Placental epithelial cell (primary cell): ENCODE data around the gene SPACA5B. TPM values are rescaled to one million over a fixed set of nuclear protein-coding genes. Genes with fewer than 3 reads are reported as not detected.

Experiments used
- small RNA-seq: library from RNA; depleted of rRNA; stranded (forward); fragments of <200 nt; gene quantifications from one replicate; pipeline ENCODE3, GENCODE V24; 2012
- total RNA-seq: library from RNA; depleted of rRNA; stranded (reverse); fragments of >200 nt; gene quantifications from 2 replicates; pipeline ENCODE4 v1.2.3, GENCODE V29; 2012

The SPACA5B gene
- total RNA-seq = not detected in 2 replicates

GRCh38 chrX:48130326-48130725 lies at the start of gene SPACA5B:
SPACA5B (plus strand) TSS chrX:48130626; CDS start chrX:48130688, 62 bp downstream.

Small RNA genes lying within 50 kb of the gene (small RNA-seq; reads per million reads assigned to genes)
- gene AC245047.7 (not detected), gene RNU6-707P (not detected)

Other genes with a start within 250 kb of the SPACA5B start
- gene ZNF182, start 126.6 kb upstream of the SPACA5B start, total RNA-seq = 2.3 and 4.7 TPM in 2 replicates
- not detected in 2 replicates for gene SPACA5, start 123.6 kb upstream of the SPACA5B start, total RNA-seq
- gene ZNF630, start 59.0 kb upstream of the SPACA5B start, total RNA-seq = 2.2 and 5.5 TPM in 2 replicates
- gene SSX5, start 66.2 kb downstream of the SPACA5B start, total RNA-seq = not detected in 2 replicates
- not detected in 2 replicates for gene SSX1, start 124.8 kb downstream of the SPACA5B start, total RNA-seq
- not detected in 2 replicates for gene SSX3, start 226.1 kb downstream of the SPACA5B start, total RNA-seq